A549 (cell line): ENCODE results near the gene CHID1.

Experiments used
- ATOH8 ChIP-seq: fragments of 250-450 bp; sonication (Bioruptor Pico); IDR thresholded peaks from 2 replicates; pipeline ENCODE4 v1.5.0; 2020; ENCODE audit warnings: low read depth, mild to moderate bottlenecking, moderate library complexity
- EP300 ChIP-seq, 2 experiments: fragments of >200 bp; sonication (Bioruptor Twin); formaldehyde crosslinking; IDR thresholded peaks; 2 replicates in 1 of 2; 3 replicates in 1 of 2; pipeline ENCODE4 v1.6.1; 2016 to 2017
- ESRRA ChIP-seq: fragments of 150-350 bp; IDR thresholded peaks from 2 replicates; pipeline ENCODE4 v1.6.1; 2014; ENCODE audit warnings: mild to moderate bottlenecking, low read length, borderline replicate concordance
- FOSL2 ChIP-seq, 2 experiments: fragments of 450-650 bp in 1 of 2; fragments of >200 bp in 1 of 2; sonication (Bioruptor Twin) in 1 of 2; formaldehyde crosslinking; IDR thresholded peaks; 2 replicates each; pipeline versions ENCODE4 v1.5.0 to v1.6.1; 2016 to 2020; ENCODE audit warnings: mild to moderate bottlenecking in 1 of 2, moderate library complexity in 1 of 2
- MAFK ChIP-seq: fragments of 450-650 bp; IDR thresholded peaks from 2 replicates; pipeline ENCODE4 v1.6.1; 2014; ENCODE audit not compliant: partially characterized antibody
- NFE2L2 ChIP-seq: fragments of 150-350 bp; conservative IDR thresholded peaks from 2 replicates; pipeline ENCODE4 v1.6.1; 2014; ENCODE audit warnings: low read length
- POLR2A ChIP-seq: IDR thresholded peaks from 2 replicates; pipeline ENCODE4 v1.6.1; 2012; ENCODE audit warnings: mild to moderate bottlenecking, low read length
- RAD21 ChIP-seq, 2 experiments: fragments of >200 bp in 1 of 2; sonication (Bioruptor Twin) in 1 of 2; formaldehyde crosslinking in 1 of 2; IDR thresholded peaks in 1 of 2; conservative IDR thresholded peaks in 1 of 2; 2 replicates in 1 of 2; 3 replicates in 1 of 2; pipeline ENCODE4 v1.6.1; 2012 to 2018; ENCODE audit warnings: inconsistent platforms in 1 of 2
- RCOR1 ChIP-seq: fragments of 150-350 bp; IDR thresholded peaks from 2 replicates; pipeline ENCODE4 v1.6.1; 2014; ENCODE audit warnings: antibody characterized with exemption, low read length, low read depth
- SMC3 ChIP-seq: fragments of >200 bp; sonication (Bioruptor Twin); formaldehyde crosslinking; IDR thresholded peaks from 3 replicates; pipeline ENCODE4 v1.6.1; 2018; ENCODE audit warnings: inconsistent platforms
- TF ChIP-seq, protein P1 (sequence below): fragments of >200 bp; sonication (Bioruptor Twin); formaldehyde crosslinking; IDR thresholded peaks from 3 replicates; pipeline ENCODE4 v1.5.1; 2016
- TF ChIP-seq, protein P2 (sequence below): IDR thresholded peaks from 2 replicates; pipeline ENCODE4 v1.6.1; 2012
- TF ChIP-seq, protein P3 (sequence below): fragments of 150-350 bp; IDR thresholded peaks from 2 replicates; pipeline ENCODE4 v1.6.1; 2014; ENCODE audit warnings: low read depth, mild to moderate bottlenecking, low read length

DNA sequence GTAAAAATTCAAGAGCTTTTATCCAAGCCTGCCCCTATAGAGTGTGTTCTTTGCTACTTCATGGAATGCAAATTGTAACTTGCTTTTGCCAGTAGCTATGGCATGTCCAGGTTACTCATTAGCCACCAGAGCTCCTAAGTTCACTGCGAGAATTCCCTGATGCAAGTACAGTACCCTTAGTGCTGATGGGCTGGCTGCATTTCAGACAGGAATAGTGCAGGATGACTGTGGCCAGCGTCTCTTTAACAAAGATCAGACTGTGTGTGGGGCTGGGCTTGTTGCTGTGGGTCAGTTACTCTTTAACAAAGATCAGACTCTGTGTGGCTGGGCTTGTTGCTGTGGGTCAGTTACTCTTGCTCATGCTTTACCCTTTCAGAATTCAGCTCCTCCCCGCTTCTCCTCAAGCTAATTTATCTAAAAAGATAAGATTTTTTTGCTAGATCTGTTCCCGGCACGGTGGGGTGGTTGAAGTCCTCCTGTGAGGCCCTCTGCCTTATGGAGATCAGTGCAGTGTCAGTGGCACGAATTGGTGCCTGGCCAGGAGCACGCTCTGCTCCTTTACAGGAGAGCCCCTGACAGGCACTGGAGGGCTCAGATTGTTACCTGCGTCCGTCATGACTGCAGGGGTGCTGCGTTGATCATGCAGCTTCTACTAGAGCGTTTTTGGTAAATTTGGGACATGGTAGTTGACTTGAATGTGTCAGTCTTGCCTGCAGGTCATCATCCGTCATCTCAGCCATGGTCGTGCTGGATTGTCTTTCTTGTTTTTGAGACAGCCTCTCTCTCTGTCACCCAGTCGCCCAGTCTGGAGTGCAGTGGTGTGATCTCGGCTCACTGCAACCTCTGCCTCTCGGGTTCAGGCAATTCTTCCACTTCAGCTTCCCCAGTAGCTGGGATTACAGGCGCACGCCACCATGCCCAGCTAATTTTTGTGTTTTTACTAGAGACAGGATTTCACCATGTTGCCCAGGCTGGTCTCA, 42.1 kb upstream of the CHID1 start:
- TF ChIP-seq, protein P1, sequence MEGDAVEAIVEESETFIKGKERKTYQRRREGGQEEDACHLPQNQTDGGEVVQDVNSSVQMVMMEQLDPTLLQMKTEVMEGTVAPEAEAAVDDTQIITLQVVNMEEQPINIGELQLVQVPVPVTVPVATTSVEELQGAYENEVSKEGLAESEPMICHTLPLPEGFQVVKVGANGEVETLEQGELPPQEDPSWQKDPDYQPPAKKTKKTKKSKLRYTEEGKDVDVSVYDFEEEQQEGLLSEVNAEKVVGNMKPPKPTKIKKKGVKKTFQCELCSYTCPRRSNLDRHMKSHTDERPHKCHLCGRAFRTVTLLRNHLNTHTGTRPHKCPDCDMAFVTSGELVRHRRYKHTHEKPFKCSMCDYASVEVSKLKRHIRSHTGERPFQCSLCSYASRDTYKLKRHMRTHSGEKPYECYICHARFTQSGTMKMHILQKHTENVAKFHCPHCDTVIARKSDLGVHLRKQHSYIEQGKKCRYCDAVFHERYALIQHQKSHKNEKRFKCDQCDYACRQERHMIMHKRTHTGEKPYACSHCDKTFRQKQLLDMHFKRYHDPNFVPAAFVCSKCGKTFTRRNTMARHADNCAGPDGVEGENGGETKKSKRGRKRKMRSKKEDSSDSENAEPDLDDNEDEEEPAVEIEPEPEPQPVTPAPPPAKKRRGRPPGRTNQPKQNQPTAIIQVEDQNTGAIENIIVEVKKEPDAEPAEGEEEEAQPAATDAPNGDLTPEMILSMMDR = no peak
- TF ChIP-seq SMC3 = no peak
- TF ChIP-seq POLR2A = no peak
- TF ChIP-seq FOSL2 (IDR thresholded peaks at IDR 0.05) = no peak
- no peak for TF ChIP-seq FOSL2 (CRISPR knock-in tag; IDR thresholded peaks at IDR 0.05)
- no peak; a peak in 1 of 5 replicates for TF ChIP-seq EP300 (IDR thresholded peaks at IDR 0.05)
- 0 out of 5 replicates have a peak, but pooled peaks of 1 of the 2 experiments have one; percentile 18 for TF ChIP-seq RAD21 (conservative IDR thresholded peaks at IDR 0.05 in 1 of 2, IDR thresholded peaks at IDR 0.05 in 1 of 2)
- no peak for TF ChIP-seq RCOR1
- no peak for TF ChIP-seq MAFK
- no peak for TF ChIP-seq NFE2L2
- TF ChIP-seq ESRRA = no peak
- TF ChIP-seq, protein P2, sequence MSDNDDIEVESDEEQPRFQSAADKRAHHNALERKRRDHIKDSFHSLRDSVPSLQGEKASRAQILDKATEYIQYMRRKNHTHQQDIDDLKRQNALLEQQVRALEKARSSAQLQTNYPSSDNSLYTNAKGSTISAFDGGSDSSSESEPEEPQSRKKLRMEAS = peak; percentile 56
- TF ChIP-seq ATOH8 (CRISPR knock-in tag) = no peak
- TF ChIP-seq, protein P3, sequence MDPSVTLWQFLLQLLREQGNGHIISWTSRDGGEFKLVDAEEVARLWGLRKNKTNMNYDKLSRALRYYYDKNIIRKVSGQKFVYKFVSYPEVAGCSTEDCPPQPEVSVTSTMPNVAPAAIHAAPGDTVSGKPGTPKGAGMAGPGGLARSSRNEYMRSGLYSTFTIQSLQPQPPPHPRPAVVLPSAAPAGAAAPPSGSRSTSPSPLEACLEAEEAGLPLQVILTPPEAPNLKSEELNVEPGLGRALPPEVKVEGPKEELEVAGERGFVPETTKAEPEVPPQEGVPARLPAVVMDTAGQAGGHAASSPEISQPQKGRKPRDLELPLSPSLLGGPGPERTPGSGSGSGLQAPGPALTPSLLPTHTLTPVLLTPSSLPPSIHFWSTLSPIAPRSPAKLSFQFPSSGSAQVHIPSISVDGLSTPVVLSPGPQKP = no peak
